ENCODE results near the gene EFNA1.
"Not testable (repeated sequence)": the region's sequence is repeated elsewhere in the genome, so short reads cannot be mapped to it uniquely, and the experiment has no call there.

The EFNA1 gene

DNA sequence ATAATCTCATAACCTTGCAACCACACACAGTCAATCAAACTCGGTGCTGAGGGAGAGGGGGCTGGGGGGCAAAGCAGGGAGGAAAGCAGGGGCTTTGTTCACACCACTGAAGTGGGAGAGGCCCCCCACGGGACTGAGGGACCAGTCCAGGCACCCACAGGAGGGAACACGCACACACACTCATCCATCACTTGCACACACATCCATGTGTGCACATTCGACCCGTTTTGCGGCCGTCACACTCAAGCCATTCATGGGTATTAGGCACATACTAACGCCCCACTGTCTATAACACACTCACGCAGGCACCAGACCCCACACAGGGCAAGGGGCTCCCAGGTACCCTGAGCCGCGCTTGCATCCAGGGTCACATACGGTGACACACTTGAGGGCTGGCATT lies 35.0 kb upstream of the EFNA1 start:
- no peak for DNase-seq (ENCODE audit: low read depth in 2 of 2)

GRCh38 chr1:155093911-155094621 lies 33.6 kb upstream of the EFNA1 start:
- no peak for DNase-seq (ENCODE audit: low read depth in 2 of 2)

DNA sequence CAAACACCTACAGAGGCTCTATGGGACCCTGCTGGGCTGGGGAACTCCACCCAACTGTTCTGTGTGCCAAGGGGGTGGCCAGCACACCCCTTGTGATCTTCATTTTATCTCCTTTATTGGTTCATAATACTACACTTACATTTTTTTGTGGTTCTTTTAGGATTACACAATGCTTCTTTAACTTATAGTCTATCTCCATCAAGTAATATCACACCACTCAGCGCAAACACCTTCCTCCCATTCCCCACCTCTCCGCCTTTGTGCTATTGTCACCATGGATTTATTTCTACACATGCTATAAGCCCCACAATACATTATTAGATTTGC lies 33.1 kb upstream of the EFNA1 start:
- no peak for DNase-seq (ENCODE audit: low read depth in 2 of 2)

GRCh38 chr1:155099331-155099730 lies 28.3 kb upstream of the EFNA1 start:
- no peak for DNase-seq (ENCODE audit: low read depth in 2 of 2)

DNA sequence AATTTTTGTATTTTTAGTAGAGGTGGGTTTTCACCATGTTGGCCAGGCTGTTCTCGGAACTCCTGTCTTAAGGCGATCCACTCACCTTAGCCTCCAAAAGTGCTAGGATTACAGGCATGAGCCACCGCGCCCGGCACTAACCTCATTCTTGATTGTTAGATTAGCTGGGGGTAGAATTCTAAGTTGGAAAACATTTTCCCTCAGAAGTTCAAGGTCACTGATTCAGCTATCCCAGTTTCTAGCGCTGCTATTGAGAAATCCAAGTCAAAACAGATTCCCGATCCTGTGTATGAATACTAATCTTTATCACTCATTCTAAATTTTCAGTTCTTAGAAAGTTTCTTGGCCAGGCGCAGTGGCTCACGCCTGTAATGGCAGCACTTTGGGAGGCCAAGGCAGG lies 24.4 kb upstream of the EFNA1 start:
- DNase-seq (ENCODE audit: low read depth in 2 of 2), result no peak

- DNase-seq (ENCODE audit: low read depth in 2 of 2), result no peak
Measured at GRCh38 chr1:155104605-155105534, 22.8 kb upstream of the EFNA1 start.

GRCh38 chr1:155105604-155106011 lies 22.1 kb upstream of the EFNA1 start:
- DNase-seq (ENCODE audit: low read depth in 2 of 2), result no peak

DNA sequence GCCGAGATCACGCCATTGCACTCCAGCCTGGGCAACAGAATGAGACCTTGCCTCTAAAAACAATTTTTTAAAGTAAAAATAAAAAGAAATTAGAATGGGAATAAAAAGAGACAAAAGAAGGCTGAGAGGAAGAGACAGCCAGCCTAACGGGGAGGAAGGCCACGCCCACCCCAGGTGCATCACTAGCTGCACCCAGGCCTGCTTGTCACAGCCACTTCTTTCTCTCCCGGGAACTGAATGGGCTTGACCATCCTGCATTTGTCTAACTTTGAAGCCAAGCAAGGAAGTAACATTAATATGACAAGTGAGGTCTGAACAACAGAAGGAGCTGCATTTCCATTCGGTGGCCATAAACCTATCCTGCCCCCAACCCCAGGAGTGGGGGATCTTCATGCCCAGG lies 20.8 kb upstream of the EFNA1 start:
- no peak for DNase-seq (ENCODE audit: low read depth in 2 of 2)

DNA sequence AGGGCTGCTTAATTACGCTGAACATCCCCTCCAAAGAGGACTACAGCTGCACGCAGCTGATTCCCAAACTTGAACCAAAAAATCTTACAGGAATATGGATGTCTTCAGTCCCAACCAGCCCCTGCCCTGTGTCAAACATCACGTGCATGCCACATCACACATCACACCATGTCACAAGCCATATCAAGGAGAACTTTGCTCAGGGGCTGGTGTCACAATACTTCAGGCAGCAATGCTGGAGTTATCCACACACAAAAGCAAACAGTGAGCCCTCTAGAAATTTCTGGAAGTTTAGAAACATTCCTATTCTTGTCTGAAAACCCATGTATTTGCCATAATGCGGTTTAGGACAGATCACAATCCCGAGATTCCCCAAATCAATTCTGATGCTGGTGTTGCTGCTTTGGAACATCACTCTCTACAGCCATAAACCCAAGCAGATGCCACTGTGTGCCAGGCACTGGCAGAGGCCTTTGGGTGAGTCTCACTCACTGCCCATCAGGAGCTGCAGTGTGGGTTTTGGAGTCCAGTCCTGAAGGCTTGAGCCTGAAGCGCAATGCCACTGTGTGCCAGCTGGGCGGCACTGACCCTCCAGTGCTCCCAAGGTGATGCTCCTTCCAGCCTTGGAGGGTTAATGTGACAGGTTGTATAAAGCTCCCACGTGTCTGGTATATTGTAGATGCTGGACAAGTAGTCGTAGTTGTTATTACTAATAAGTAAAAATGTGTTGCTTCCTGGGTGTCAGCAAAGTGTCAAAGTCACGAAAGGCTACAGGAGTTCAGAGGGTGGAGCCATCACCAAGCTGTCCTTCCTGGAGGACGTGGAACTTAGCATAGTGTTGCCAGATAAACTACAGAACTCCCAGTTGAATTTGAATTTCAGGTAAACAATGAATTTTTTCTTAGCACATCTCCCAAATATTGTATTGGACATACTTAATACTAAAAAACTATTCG lies 20.1 kb upstream of the EFNA1 start:
- no peak for DNase-seq (ENCODE audit: low read depth in 2 of 2)

DNA sequence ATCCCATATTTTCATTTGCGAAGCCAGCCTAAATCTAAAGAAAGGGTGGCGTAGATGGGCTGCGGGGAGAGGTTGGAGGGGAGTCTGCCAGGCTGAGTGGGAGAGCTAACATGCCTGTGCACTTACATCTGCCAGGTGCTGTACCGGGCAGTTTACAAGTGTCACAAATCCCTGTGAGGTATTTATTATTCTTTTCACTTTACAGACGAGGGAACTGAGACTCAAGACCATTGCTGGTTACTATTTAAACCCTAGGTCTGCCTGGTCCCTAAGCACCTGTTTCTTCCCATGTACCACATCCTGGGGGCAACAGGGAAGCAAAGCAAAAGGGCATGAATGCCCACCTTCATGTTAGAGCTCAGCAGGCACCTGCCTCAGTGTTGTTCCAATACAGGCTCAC lies 19.4 kb upstream of the EFNA1 start:
- DNase-seq (ENCODE audit: low read depth in 2 of 2), result no peak

DNA sequence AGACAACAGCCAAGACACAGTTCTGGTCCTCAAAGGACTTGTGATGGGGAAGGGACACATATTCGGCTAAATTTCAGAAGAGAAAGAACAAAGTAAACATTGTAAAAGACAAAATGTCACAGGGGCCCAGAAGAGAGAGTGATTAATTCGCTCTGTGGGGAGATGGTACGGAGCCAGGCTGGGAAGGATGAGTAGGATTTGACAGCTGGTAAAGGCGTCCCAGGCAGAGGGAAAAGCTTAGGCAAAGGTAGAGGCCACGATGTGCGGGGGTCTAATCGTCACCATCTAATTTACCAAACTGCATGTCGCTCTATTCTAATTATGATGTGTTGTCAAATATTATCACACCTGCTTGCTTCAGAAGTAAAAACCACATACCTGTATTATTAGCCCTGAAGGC lies 17.3 kb upstream of the EFNA1 start:
- no peak for DNase-seq (ENCODE audit: low read depth in 2 of 2)

GRCh38 chr1:155110826-155111225 lies 16.9 kb upstream of the EFNA1 start:
- no peak for DNase-seq (ENCODE audit: low read depth in 2 of 2)

DNA sequence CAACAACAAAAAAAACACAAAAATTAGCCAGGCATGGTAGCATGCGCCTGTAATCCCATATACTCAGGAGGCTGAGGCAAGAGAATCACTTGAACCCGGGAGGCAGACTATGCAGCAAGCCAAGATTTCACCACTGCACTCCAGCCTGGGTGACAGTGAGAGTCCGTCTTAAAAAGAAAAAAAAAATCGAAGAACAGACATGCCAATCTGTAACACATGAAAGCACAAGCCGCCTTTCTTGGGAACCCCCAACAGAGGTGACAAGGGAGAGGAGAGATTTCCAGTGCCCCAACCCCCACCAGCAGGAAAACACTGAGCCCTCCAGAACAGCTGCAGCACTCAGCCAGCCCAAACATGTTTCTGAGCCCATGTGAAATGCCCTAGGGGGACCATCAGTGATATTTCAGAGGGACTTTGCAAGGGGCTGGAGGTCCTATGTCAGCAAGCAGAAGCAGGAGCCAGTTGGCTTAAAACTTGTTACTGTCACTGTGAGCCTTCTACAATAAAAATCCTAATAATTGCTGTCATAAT lies 14.2 kb upstream of the EFNA1 start:
- no peak for DNase-seq (ENCODE audit: low read depth in 2 of 2)

GRCh38 chr1:155116113-155116764 lies 11.4 kb upstream of the EFNA1 start:
- DNase-seq (ENCODE audit: low read depth in 2 of 2), result no peak

GRCh38 chr1:155117610-155118009 lies 10.1 kb upstream of the EFNA1 start:
- DNase-seq (ENCODE audit: low read depth in 2 of 2), result no peak

DNA sequence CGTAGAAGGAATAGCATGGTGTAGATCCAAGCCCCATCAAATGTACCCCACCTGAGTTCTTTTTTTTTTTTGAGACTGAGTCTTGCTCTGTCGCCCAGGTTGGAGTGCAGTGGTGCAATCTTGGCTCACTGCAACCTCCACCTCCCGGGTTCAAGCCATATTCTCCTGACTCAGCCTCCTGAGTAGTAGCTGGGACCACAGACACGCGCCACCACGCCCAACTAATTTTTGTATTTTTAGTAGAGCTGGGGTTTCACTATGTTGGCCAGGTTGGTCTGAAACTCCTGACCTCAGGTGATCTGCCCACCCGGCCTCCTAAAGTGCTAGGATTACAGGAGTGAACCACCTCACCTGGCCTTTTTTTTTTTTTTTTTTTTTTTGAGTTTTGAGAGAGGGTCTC lies 9.6 kb upstream of the EFNA1 start:
- not testable (repeated sequence) for DNase-seq (ENCODE audit: low read depth in 2 of 2)

- no peak for DNase-seq (ENCODE audit: low read depth in 2 of 2)
Measured at GRCh38 chr1:155120253-155120652, 7.4 kb upstream of the EFNA1 start.

DNA sequence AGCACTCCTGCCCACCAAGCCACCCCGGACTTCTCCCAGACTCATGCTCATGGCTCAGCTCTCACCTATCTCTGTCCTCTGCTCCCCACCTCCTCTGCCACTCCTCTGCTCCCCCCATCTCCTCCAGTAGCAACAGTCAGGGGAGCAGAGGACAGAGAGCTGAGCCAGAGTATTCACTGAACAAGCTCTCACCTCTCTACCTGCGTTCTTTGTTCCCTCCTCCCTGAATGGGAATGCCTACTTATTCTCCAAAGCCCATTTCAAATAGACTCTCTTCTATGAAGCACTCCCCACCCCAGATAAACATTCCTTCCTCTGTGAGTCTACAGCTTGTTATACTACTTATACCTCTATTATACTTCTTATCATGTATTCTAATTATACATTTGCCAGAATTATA lies 6.4 kb upstream of the EFNA1 start:
- DNase-seq (ENCODE audit: low read depth in 2 of 2), result no peak

DNA sequence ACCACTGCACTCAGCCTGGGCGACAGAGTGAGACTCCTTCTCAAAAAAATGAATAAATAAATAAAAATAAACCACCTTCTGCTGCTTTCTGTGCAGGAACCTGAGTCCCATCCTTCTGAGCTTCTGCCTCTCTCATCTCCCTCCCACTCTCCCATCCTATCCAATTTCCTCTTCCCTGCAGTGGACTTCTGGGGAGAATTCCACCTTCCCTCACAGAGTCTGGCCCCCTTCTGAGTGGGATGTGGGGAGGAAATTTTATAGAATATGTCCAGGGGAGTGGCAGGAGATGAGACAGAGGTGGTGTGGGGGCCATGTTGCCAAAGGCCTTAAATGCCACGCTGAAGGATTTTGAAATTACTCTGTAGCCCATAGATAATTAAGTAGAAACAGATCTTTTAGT lies 5.4 kb upstream of the EFNA1 start:
- no peak for DNase-seq (ENCODE audit: low read depth in 2 of 2)

GRCh38 chr1:155123801-155124200 lies 3.9 kb upstream of the EFNA1 start:
- no peak for DNase-seq (ENCODE audit: low read depth in 2 of 2)

All from activated CD8-positive, alpha-beta memory T cell treated with anti-CD3 and anti-CD28 coated beads for 4 hours (primary cell).